Skeletal muscle tissue (tissue), 4 donors: Measurements from ENCODE around the gene CD14. TPM values are rescaled to one million over a fixed set of nuclear protein-coding genes. Genes with fewer than 3 reads are reported as not detected.
"Not testable (repeated sequence)": the region's sequence is repeated elsewhere in the genome, so short reads cannot be mapped to it uniquely, and the experiment has no call there.

Experiments used
- H3K27ac ChIP-seq: one replicate; pipeline ENCODE4 v1.7.0; 2013; ENCODE audit warnings: mild to moderate bottlenecking, low read depth, low read length, inconsistent platforms
- H3K27me3 ChIP-seq, 3 donors: one replicate each; pipeline ENCODE4 v1.7.0; 2013; ENCODE audit warnings: low read length in 3 of 3; ENCODE audit not compliant: control insufficient read depth in 3 of 3, insufficient read depth in 3 of 3
- H3K36me3 ChIP-seq, 3 donors: one replicate each; pipeline ENCODE4 v1.7.0; 2013; ENCODE audit warnings: low read length in 3 of 3; ENCODE audit not compliant: control insufficient read depth in 3 of 3, insufficient read depth in 3 of 3
- H3K4me1 ChIP-seq, 3 donors: one replicate each; pipeline ENCODE4 v1.7.0; 2013; ENCODE audit warnings: low read length in 3 of 3, mild to moderate bottlenecking in 3 of 3; ENCODE audit not compliant: control insufficient read depth in 3 of 3, insufficient read depth in 3 of 3
- H3K4me3 ChIP-seq, 3 donors: one replicate each; pipeline ENCODE4 v1.7.0; 2013; ENCODE audit warnings: low read length in 3 of 3
- H3K9ac ChIP-seq, 3 donors: one replicate each; pipeline ENCODE4 v1.7.0; 2013; ENCODE audit warnings: low read length in 3 of 3, mild to moderate bottlenecking in 3 of 3, moderate library complexity in 2 of 3, low read depth in 1 of 3
- H3K9me3 ChIP-seq, 3 donors: one replicate each; pipeline ENCODE4 v1.7.0; 2013; ENCODE audit warnings: low read length in 3 of 3; ENCODE audit not compliant: control insufficient read depth in 3 of 3
- total RNA-seq: library from RNA; depleted of rRNA; stranded (reverse); fragments of >200 nt; gene quantifications from one replicate; pipeline ENCODE4 v1.2.3, GENCODE V29; 2014
- donor health status: Osteomylitis.

Gene CD14
- total RNA-seq, 1 donor from 2014 or later: 39.7 TPM

DNA sequence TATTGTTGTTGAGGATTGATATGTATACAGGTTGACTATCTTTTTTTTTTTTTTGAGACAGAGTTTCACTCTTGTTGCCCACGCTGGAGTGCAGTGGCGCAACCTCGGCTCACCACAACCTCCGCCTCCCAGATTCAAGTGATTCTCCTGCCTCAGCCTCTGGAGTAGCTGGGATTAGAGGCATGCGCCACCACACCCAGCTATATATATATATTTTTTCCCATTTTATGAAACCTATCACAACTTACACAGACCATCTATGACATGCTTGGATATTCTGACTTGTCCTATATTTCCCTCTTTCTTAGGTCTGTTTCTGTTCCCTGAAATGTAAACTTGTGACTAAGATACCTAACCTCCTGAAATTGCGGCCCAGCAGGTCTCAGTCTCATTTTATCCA lies 5.0 kb downstream of the CD14 start:
- H3K4me3 ChIP-seq: no peak overlapping the region
- H3K9me3 ChIP-seq: no peaks in the 10 kb centered on the region
- H3K27me3 ChIP-seq: no peaks in the 10 kb centered on the region
- no peaks in the 10 kb centered on the region for H3K36me3 ChIP-seq
- H3K9ac ChIP-seq: no peak overlapping the region
- H3K27ac ChIP-seq: no peak overlapping the region
- peaks cover 14 to 15% (median 14%) of the 10 kb centered on the region in 3 donors for H3K4me1 ChIP-seq

DNA sequence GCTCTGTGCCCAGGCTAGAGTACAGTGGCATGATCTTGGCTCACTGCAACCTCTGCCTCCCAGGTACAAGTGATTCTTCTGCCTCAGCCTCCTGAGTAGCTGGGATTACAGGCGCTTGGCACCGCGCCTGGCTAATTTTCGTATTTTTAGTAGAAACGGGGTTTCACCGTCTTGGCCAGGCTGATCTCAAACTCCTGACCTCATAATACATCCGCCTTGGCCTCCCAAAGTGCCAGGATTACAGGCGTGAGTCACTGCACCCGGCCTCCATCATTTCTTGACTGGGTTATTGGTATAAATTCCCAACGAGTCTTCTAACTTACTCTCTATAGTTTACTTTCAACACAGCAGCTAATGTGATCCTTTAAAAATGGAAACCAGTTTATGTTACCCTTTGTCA lies 8.1 kb downstream of the CD14 start:
- not testable (repeated sequence) for H3K4me3 ChIP-seq, H3K27ac ChIP-seq, H3K9me3 ChIP-seq, H3K9ac ChIP-seq, H3K27me3 ChIP-seq, H3K36me3 ChIP-seq, H3K4me1 ChIP-seq

DNA sequence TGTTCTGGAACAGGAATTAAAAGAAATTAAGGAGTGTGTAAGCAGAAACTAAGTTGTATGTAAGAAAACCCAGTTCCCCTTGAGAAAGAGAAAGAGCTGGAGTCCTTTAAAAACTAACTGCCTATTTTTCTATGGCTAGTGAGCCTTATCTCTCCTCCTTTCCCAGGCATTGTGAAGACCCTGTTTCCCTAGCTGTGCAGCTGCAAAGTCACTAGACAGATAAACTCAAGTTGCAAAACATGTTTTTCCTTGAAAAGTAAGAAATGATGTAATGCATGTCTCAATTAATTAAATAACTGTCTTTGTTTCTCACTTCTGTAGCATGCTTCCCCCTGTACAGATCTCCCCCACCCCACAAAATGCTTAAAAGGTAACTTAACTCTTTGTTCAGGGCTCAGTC lies 9.9 kb downstream of the CD14 start:
- not testable (repeated sequence) for H3K27ac ChIP-seq, H3K9me3 ChIP-seq, H3K4me3 ChIP-seq, H3K36me3 ChIP-seq, H3K27me3 ChIP-seq, H3K9ac ChIP-seq, H3K4me1 ChIP-seq

DNA sequence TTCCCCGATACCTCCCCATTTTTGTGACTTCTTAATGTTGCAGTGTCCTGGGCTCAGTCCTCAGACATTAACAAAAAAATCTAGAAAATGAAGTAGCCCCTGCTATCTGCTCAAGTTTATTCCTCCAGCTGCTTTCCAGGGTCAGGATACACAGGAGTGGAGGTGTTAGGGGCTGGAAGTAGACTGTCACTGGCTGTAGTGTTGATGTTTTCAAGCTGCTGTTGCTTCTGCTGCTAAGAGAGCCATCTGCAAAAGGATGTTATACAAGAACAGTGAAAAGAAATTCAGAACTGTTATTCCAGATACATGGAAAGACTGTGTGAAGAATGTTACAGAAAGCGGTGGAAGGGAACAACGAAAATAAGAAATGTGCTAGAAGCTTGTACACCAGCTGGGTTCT lies 10.7 kb downstream of the CD14 start:
- H3K27me3 ChIP-seq: no peaks in the 10 kb centered on the region
- H3K9ac ChIP-seq: no peak overlapping the region
- H3K4me1 ChIP-seq: no peaks in the 10 kb centered on the region
- no peak overlapping the region for H3K27ac ChIP-seq
- H3K4me3 ChIP-seq: no peak overlapping the region
- no peaks in the 10 kb centered on the region for H3K9me3 ChIP-seq
- no peaks in the 10 kb centered on the region for H3K36me3 ChIP-seq

DNA sequence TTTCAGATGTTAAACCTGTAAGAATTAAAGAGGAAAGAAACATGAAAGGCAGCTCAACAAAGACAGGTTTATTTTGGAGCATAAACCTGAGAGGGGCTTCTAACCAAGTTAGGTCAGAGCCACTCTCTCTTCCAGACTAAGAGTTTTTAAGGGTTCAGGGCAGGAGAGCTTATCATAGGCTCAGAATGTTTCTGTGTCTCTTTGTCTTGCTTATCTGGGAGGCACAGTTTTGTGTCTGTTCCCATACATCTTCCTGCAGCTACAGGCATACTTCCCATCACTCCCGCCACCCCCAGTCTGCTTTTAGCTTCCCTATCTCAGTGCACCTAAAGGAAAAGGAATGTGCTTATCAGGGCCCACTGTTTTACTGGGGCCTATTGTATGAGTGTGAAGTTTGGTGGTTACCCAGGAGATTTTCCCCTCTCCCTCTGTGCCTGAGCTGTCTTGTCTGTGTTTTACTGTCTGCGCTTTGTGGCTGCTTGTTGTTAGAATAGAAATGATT lies 21.9 kb downstream of the CD14 start:
- Histone ChIP-seq H3K9ac (no peak overlapping the region), H3K36me3 (no peaks in the 10 kb centered on the region), H3K9me3 (no peaks in the 10 kb centered on the region), H3K4me3 (no peak overlapping the region), H3K27ac (peak overlapping the region; percentile 62), H3K4me1 (no peaks in the 10 kb centered on the region), H3K27me3 (no peaks in the 10 kb centered on the region)

DNA sequence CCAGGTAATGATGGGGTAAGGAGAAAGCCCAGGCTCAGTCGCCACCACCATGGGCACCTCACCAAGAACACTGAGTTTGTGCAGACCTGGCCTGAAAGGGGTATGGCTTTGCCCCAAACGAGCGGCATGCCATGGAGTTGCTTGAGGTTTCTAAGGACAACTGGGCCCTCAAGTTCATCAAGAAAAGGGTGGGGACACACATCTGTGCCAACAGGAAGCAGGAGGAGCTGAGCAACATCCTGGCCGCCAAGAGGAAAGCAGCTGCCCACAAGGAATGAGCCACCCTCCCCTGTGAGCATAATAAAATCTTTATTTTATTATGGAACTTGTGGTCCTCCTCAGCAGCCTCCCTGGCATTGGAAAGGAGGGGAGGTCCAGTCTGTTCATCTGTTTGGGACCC lies 23.8 kb downstream of the CD14 start:
- no peaks in the 10 kb centered on the region for H3K36me3 ChIP-seq
- no peaks in the 10 kb centered on the region for H3K9me3 ChIP-seq
- H3K4me1 ChIP-seq: no peaks in the 10 kb centered on the region
- H3K9ac ChIP-seq: no peak overlapping the region
- peak overlapping the region; percentile 27 for H3K27ac ChIP-seq
- H3K27me3 ChIP-seq: no peaks in the 10 kb centered on the region
- no peak overlapping the region for H3K4me3 ChIP-seq

DNA sequence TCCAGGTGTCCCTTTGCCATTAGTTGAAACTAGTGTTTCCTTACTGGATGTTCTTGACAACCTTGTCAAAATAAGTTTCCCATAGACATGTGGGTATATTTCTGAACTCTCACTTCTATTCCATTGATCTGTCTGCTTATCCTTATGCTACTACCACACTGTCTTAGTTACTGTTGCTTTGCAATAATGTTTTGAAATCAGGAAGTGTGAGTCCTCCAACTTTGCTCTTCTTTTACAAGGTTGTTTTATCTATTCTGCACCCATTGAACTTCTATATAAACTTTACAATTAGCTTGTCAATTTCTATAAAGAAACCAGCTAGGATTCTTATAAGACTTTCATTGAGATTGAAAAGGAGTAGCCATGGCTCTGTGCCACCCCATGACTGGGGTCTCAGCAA lies 24.3 kb downstream of the CD14 start:
- no peak overlapping the region for H3K9ac ChIP-seq

DNA sequence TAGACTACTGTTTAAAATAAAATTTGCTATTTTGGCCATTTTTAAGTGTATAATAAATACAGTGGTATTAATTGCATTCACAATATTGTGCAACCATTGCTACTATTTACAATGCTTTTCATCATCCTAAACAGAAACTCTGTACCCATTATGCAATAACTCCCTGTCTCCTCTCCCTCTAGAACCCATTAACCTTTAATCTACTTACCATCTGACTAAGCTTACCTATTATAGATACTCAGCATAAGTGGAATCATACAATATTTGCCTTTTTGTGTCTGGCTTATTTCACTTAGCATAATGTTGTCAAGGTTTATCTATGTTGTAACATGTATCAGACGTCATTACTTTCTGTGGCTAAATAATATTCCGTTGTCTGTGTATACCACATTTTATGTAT lies 25.9 kb downstream of the CD14 start:
- H3K27ac ChIP-seq: no peak overlapping the region
- no peaks in the 10 kb centered on the region for H3K9me3 ChIP-seq
- H3K4me3 ChIP-seq: no peak overlapping the region
- H3K4me1 ChIP-seq: no peaks in the 10 kb centered on the region
- no peak overlapping the region for H3K9ac ChIP-seq
- H3K27me3 ChIP-seq: no peaks in the 10 kb centered on the region
- no peaks in the 10 kb centered on the region for H3K36me3 ChIP-seq

More for the DNA sequence above, 24.3 kb downstream of the CD14 start:
- Histone ChIP-seq H3K36me3 (no peaks in the 10 kb centered on the region), H3K27me3 (no peaks in the 10 kb centered on the region), H3K9me3 (no peaks in the 10 kb centered on the region), H3K27ac (peak overlapping the region; percentile 27), H3K4me3 (no peak overlapping the region), H3K4me1 (no peaks in the 10 kb centered on the region)

DNA sequence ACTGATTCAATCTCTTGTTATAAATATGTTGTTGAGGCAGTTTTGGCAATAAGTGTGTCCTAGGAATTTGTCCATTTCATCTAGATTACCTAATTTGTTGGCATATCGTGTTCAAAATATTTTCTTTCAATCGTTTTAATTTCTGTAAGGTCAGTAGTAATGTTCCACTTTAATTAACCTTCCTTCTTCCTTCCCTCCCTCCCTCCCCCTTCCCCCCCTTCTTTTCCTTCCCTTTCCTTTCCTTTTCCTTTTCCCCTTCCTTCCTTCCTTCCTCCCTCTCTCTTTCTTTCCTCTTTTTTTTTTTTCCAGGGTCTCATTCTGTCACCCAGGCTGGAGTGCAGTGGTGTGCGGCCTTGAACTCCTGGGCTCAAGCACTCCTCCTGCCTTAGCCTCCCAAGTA lies 27.1 kb downstream of the CD14 start:
- no peaks in the 10 kb centered on the region for H3K4me1 ChIP-seq
- no peaks in the 10 kb centered on the region for H3K27me3 ChIP-seq
- no peak overlapping the region for H3K27ac ChIP-seq

DNA sequence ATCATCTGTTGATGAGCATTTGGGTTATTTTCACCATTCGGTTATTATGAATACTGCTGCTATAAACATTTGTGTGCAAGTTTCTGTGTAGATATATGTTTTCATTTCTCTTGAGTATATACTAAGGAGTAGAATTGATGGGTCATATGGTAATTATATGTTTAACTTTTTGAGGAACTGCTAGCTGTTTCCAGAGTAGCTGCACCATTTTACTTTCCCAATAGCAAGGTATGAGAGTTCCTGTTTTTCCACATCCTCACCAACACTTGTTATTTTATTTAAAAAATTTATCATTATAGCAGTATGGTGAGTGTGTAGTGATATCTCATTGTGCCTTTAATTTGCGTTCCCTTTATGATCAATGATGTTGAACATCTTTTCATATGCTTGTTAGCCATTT lies 29.2 kb downstream of the CD14 start:
- Histone ChIP-seq H3K4me3 (no peak overlapping the region), H3K36me3 (no peaks in the 10 kb centered on the region), H3K4me1 (no peaks in the 10 kb centered on the region), H3K9ac (no peak overlapping the region), H3K9me3 (no peaks in the 10 kb centered on the region), H3K27ac (no peak overlapping the region), H3K27me3 (no peaks in the 10 kb centered on the region)

More for the DNA sequence above, 27.1 kb downstream of the CD14 start:
- Histone ChIP-seq H3K36me3 (no peaks in the 10 kb centered on the region), H3K9ac (no peak overlapping the region), H3K9me3 (no peaks in the 10 kb centered on the region), H3K4me3 (no peak overlapping the region)

DNA sequence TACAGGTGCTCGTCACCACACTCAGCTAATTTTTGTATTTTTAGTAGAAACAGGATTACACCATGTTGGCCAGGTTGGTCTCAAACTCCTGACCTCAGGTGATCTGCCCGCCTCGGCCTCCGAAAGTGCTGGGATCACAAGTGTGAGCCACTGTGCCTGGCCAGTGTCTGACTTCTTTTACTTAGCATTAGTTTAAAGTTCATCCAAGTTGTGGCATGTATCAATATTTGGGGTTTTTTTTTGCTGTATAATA lies 29.6 kb downstream of the CD14 start:
- H3K27ac ChIP-seq, H3K4me3 ChIP-seq, H3K27me3 ChIP-seq, H3K9me3 ChIP-seq, H3K36me3 ChIP-seq, H3K4me1 ChIP-seq, H3K9ac ChIP-seq: not testable (repeated sequence)
